CD4-positive, alpha-beta T cell treated with Interleukin-2 at 100 ng/mL for 4 hours (primary cell): ENCODE results near the gene STUB1.
A peak's percentile ranks its signal among the peaks of the same experiment; 100 is the strongest.

Source experiments
- DNase-seq: peaks from one replicate; pipeline ENCODE4 v3.0.0-alpha.2; 2020; ENCODE audit warnings: low spot score

The STUB1 gene

GRCh38 chr16:712740-713250 is 32.6 kb downstream of the STUB1 start:
- peak; percentile 45 for DNase-seq

DNA sequence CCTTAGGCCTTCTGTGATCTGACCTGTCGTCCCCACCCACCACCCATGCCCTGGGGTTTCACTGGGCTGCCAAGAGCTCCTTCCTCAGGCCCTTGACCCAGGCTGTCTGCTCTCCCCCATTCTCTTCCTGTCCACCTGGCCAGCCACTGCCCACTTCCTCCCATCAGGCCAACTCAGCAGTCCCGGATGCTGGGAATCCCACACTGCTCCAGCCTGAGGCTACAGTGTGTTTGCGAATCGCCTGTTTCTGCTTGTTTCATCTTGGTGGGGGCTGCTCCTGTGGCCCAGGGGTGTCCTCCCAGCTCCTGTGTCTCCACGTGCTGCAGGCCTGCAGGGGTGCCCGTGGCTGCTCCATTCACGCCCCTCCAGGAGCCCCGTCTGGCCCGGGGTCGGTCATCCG is 33.9 kb downstream of the STUB1 start:
- DNase-seq = no peak

- peak; percentile 85 for DNase-seq
Measured at GRCh38 chr16:714558-715476, 34.6 kb downstream of the STUB1 start, which contains the start of gene METRN. METRN (plus strand) TSS chr16:715118; CDS start chr16:715290, 172 bp downstream.

DNA sequence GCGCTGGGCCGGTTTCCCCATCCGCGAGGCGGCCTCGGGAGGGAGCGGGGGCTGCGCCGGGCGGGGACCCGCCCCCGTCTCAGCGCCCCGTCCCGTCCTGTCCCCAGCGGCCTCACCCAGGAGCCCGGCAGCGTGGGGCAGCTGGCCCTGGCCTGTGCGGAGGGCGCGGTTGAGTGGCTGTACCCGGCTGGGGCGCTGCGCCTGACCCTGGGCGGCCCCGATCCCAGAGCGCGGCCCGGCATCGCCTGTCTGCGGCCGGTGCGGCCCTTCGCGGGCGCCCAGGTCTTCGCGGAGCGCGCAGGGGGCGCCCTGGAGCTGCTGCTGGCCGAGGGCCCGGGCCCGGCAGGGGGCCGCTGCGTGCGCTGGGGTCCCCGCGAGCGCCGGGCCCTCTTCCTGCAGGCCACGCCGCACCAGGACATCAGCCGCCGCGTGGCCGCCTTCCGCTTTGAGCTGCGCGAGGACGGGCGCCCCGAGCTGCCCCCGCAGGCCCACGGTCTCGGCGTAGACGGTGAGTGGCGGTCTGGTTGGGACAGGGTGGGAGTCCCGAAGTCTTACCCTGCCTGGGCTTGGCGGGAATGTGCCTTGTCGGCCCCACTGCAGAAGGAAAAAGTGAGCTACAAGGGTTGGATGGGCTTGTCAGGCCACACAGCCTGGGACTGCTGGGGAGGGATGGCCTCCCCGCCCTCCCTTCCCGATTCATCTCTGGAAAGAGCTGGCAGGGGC is 35.4 kb downstream of the STUB1 start:
- DNase-seq = no peak

DNA sequence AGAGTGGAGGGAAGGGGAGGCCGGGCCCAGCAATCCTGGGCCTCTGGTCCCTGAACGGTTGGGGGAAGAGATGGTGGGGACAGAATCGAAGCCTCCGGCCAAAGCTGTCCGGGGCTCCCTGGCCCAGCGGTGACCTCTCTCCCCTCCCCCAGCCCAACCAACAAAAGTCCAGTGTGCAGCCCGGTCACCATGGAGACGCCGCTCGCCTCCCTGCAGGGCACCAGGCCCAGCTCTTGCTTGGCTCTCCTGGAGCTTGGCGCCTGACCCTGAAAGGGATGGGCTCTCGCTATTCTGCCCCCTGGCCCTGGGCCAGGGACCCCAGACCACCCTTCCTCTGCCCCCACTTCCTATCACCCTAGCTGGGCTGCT is 36.0 kb downstream of the STUB1 start:
- no peak for DNase-seq

GRCh38 chr16:716768-717325 is 36.6 kb downstream of the STUB1 start:
- DNase-seq = no peak

GRCh38 chr16:717450-718245 is 37.4 kb downstream of the STUB1 start:
- DNase-seq = no peak

- DNase-seq = no peak
Measured at GRCh38 chr16:718389-718788, 38.2 kb downstream of the STUB1 start.

DNA sequence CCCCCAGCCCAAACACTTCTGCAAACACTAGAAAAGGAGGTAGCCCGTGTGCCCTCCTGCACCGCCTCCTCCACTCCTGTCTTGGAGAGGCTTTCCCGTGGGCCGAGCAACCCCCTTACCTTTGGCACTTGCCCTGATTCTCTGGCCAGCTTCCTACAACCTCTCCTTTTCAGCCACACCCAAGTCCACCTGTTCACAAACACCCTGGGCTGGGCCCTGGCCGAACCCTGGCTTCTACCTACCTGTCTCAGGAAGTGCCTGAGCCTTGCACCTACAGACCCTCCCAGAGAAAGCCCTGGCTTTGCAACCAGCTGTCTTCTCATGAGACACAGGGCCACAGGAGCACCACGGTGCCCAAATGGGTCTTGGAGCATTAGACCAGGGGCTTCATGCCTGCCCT is 38.7 kb downstream of the STUB1 start:
- DNase-seq = no peak

DNA sequence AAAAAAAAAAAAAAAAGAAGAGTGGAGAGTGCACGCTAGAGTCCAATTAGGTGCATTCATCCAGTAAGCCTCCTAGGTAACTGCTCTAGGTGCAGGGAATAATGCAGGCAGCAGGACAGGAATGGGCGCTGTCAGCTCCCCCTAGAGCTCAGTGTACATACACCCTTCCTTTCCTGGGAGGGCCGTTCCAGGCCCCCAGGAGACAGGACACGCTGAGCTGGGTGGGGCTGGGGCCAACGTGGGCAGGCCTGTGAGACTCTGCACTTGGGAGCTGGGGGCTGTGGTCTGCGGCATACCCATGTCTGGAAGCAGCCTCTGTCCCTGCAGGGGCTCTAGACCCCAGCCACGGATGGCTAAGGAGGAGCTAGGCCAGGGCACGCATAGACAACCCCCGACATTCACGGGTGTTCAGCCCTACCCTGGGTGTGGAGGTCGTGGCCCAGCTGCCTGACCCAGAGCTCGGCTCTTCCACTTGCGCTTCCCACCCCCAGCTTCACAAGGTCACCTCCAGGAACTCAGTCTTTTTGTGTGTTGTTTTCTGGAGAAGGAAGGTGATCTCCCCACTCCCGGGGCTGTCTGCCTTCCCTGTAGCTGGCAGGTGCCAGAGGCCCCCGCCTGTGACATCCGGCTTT is 39.7 kb downstream of the STUB1 start:
- DNase-seq = no peak

- no peak for DNase-seq
Measured at GRCh38 chr16:720447-720989, 40.3 kb downstream of the STUB1 start.

DNA sequence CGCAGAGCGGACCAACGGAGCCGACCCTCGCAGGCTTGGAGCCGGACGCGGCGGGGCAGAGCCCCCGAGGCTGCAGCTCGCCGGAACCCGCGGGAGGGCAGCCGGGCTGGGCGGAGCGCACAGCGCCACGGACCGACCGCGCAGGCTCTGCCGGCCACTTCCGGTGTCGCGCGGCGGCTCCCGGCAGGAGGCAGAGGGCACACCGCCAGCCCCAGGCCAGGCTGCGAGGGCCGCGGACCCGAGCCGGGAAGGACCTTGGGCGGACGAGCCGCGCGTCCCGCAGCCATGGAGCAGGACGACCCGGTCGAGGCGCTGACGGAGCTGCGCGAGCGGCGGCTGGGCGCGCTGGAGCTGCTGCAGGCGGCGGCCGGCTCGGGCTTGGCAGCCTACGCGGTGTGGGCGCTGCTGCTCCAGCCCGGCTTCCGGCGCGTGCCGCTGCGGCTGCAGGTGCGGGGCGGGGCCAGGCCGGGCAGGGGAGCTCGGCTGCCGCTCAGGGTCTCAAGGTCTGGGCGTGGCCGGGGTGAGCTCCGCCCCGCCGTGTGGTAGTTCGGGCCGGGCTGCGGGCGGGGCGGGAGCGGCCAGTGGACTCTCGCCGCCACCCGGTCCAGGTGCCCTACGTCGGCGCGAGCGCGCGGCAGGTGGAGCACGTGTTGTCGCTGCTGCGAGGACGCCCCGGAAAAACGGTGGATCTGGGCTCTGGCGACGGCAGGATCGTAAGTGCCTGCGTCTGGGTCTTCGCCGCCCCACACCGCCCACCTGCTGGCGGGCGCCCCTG is 41.0 kb downstream of the STUB1 start, which contains the start of gene ANTKMT:
Gene ANTKMT (plus strand): TSS at position 157 of the 775 bp plus-strand sequence. CDS start 129 bp downstream, at position 286.
- DNase-seq = peak; percentile 70

GRCh38 chr16:721765-722540 is 41.7 kb downstream of the STUB1 start:
- DNase-seq = no peak

GRCh38 chr16:722835-723633 is 42.8 kb downstream of the STUB1 start:
- no peak for DNase-seq

DNA sequence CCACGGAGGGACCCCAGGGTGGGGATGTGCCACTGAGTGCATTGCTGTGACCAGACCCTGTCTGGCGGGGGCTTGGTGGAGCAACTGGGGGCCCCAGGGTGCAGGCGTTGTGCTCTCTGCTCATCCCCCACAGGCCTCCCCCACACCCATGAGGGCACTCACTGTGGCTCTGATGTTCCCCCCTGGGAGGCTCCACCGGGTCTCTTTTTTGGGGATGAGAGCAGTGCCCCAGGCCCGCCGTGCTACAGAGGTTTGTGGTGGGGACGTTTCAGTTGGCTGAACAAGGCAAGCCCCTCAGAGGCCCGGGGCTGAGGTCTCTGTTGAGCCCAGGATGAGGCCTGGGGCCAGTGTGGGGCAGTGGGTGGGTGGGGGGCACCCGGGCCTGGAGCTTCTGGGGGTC is 43.5 kb downstream of the STUB1 start:
- DNase-seq = no peak

- DNase-seq = no peak
Measured at GRCh38 chr16:724188-725040, 44.2 kb downstream of the STUB1 start.

DNA sequence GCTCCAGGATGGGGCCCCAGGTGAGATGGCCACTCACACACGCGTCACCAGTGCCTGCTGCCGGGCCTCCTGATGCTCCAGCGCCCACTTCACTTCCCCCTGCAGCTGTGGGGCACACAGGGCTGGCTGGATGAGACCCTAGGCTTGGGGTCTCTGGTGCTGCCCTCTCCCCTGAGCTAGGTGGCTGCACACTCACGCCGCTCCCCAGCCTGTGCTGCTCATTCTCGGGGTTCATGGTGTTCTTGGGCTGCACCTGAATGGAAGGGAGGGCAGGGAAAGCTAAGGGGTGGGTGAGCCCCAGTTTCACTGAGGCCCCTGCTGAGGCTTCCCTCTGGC is 44.8 kb downstream of the STUB1 start:
- no peak for DNase-seq
